Karpas-422 (cell line): Measurements from ENCODE around the gene NAGK. TPM values are rescaled to one million over a fixed set of nuclear protein-coding genes. Genes with fewer than 3 reads are reported as not detected.
"Not testable (repeated sequence)": the region's sequence is repeated elsewhere in the genome, so short reads cannot be mapped to it uniquely, and the experiment has no call there.

Experiments
- DNase-seq: peaks from one replicate; pipeline ENCODE4 v3.0.0-alpha.2; 2015
- H2AFZ ChIP-seq: fragments of 200-600 bp; sonication (generic); 2 replicates; pipeline ENCODE4 v1.6.1; 2014; ENCODE audit warnings: antibody characterized with exemption, low read length, mixed read lengths
- H3K27ac ChIP-seq: fragments of 200-600 bp; sonication (generic); 2 replicates; pipeline ENCODE4 v1.5.1; 2014; ENCODE audit warnings: mild to moderate bottlenecking, low read length, moderate library complexity
- H3K27me3 ChIP-seq: fragments of 200-600 bp; sonication (generic); 2 replicates; pipeline ENCODE4 v1.6.1; 2014; ENCODE audit warnings: low read length, mixed read lengths
- H3K36me3 ChIP-seq: fragments of 200-600 bp; sonication (generic); 2 replicates; pipeline ENCODE4 v1.6.1; 2014; ENCODE audit warnings: low read length, mixed read lengths; ENCODE audit not compliant: insufficient read depth
- H3K4me1 ChIP-seq: fragments of 200-600 bp; sonication (generic); 2 replicates; pipeline ENCODE4 v1.6.1; 2014; ENCODE audit warnings: mild to moderate bottlenecking, low read length, mixed read lengths
- H3K4me2 ChIP-seq: fragments of 200-600 bp; sonication (generic); 2 replicates; pipeline ENCODE4 v1.6.1; 2014; ENCODE audit warnings: low read length, low read depth, mild to moderate bottlenecking; ENCODE audit not compliant: poor library complexity, severe bottlenecking
- H3K4me3 ChIP-seq: fragments of 200-600 bp; sonication (generic); 2 replicates; pipeline ENCODE4 v1.5.1; 2014; ENCODE audit warnings: mild to moderate bottlenecking, antibody characterized with exemption, low read length, mixed read lengths
- H3K79me2 ChIP-seq: fragments of 200-600 bp; sonication (generic); 2 replicates; pipeline ENCODE4 v1.6.1; 2014; ENCODE audit warnings: mild to moderate bottlenecking, low read length, mixed read lengths
- H3K9ac ChIP-seq: fragments of 200-600 bp; sonication (generic); 2 replicates; pipeline ENCODE4 v1.6.0; 2014; ENCODE audit warnings: low read length
- H3K9me2 ChIP-seq: fragments of 200-600 bp; sonication (generic), shearing (Covaris generic); replicated peaks from 2 replicates; pipeline ENCODE4 v1.6.0; 2014; ENCODE audit warnings: mild to moderate bottlenecking, low read length, moderate library complexity; ENCODE audit not compliant: insufficient read depth
- H3K9me3 ChIP-seq: fragments of 300-700, 200-600 bp; sonication (generic); 2 replicates; pipeline ENCODE4 v1.6.1; 2014; ENCODE audit warnings: low read length, mixed read lengths
- H4K20me1 ChIP-seq: fragments of 200-600 bp; sonication (generic); 2 replicates; pipeline ENCODE4 v1.6.1; 2014; ENCODE audit warnings: mild to moderate bottlenecking, antibody characterized with exemption, low read length, low read depth; ENCODE audit not compliant: insufficient read depth
- total RNA-seq: library from RNA; depleted of rRNA; stranded (reverse); fragments of >200 nt; shearing (Covaris generic); gene quantifications from 2 replicates; pipeline ENCODE4 v1.2.3, GENCODE V29; 2014; ENCODE audit warnings: low replicate concordance

The NAGK gene
- total RNA-seq, 1 experiment from 2014 or later: 38.2 TPM

GRCh38 chr2:71073475-71073874 lies 5.0 kb downstream of the NAGK start:
- Histone ChIP-seq H3K4me1 (peaks cover 44% of the 10 kb centered on the region), H3K27me3 (no peaks in the 10 kb centered on the region), H3K9me3 (no peaks in the 10 kb centered on the region), H3K4me3 (no peak overlapping the region), H3K36me3 (0 out of 2 replicates have a peak, but pooled peaks cover 4% of the 10 kb centered on the region), H2AFZ (no peak overlapping the region), H3K4me2 (no peak overlapping the region), H3K9me2 (no peaks in the 10 kb centered on the region), H3K79me2 (peaks cover 30% of the 10 kb centered on the region), H4K20me1 (peaks cover 4% of the 10 kb centered on the region; the same call in 1 of the 2 replicates), H3K27ac (no peak overlapping the region), H3K9ac (no peak overlapping the region)
- no peak for DNase-seq

GRCh38 chr2:71074893-71075395 lies 6.5 kb downstream of the NAGK start:
- Histone ChIP-seq H3K9me2 (no peaks in the 10 kb centered on the region), H3K4me1 (peaks cover 31% of the 10 kb centered on the region), H3K4me2 (no peak overlapping the region), H4K20me1 (no peaks in the 10 kb centered on the region), H3K27ac (no peak overlapping the region), H3K4me3 (no peak overlapping the region), H3K36me3 (0 out of 2 replicates have a peak, but pooled peaks cover 4% of the 10 kb centered on the region), H2AFZ (no peak overlapping the region), H3K79me2 (peaks cover 17% of the 10 kb centered on the region), H3K9me3 (no peaks in the 10 kb centered on the region), H3K9ac (no peak overlapping the region), H3K27me3 (no peaks in the 10 kb centered on the region)
- DNase-seq: no peak

GRCh38 chr2:71078624-71079023 lies 10.2 kb downstream of the NAGK start:
- Histone ChIP-seq H2AFZ (no peak overlapping the region), H3K27me3 (no peaks in the 10 kb centered on the region), H3K4me3 (no peak overlapping the region), H3K4me1 (no peaks in the 10 kb centered on the region), H3K36me3 (0 out of 2 replicates have a peak, but pooled peaks cover under 1% of the 10 kb centered on the region), H3K9me2 (no peaks in the 10 kb centered on the region), H3K9ac (no peak overlapping the region), H3K27ac (no peak overlapping the region), H4K20me1 (no peaks in the 10 kb centered on the region), H3K4me2 (no peak overlapping the region), H3K9me3 (no peaks in the 10 kb centered on the region), H3K79me2 (peaks cover 4% of the 10 kb centered on the region; the same call in 1 of the 2 replicates)
- DNase-seq: no peak

- H3K9ac ChIP-seq: no peak overlapping the region
- H3K27me3 ChIP-seq: no peaks in the 10 kb centered on the region
- no peak overlapping the region for H3K4me2 ChIP-seq
- H3K79me2 ChIP-seq: no peaks in the 10 kb centered on the region
- no peaks in the 10 kb centered on the region for H3K9me3 ChIP-seq
- no peak overlapping the region for H2AFZ ChIP-seq
- no peak overlapping the region for H3K27ac ChIP-seq
- H3K4me3 ChIP-seq: no peak overlapping the region
- H3K36me3 ChIP-seq: no peaks in the 10 kb centered on the region
- H4K20me1 ChIP-seq: no peaks in the 10 kb centered on the region
- DNase-seq: peak; percentile 39
- H3K9me2 ChIP-seq: no peaks in the 10 kb centered on the region
- H3K4me1 ChIP-seq: no peaks in the 10 kb centered on the region
Observed at GRCh38 chr2:71082402-71083252, 14.2 kb downstream of the NAGK start.

GRCh38 chr2:71083297-71083696 lies 14.8 kb downstream of the NAGK start:
- not testable (repeated sequence) for H3K4me3 ChIP-seq, DNase-seq, H3K9ac ChIP-seq, H2AFZ ChIP-seq, H3K79me2 ChIP-seq, H3K9me2 ChIP-seq, H3K4me2 ChIP-seq, H3K36me3 ChIP-seq, H3K27me3 ChIP-seq, H4K20me1 ChIP-seq, H3K27ac ChIP-seq, H3K4me1 ChIP-seq, H3K9me3 ChIP-seq

GRCh38 chr2:71083752-71084312 lies 15.4 kb downstream of the NAGK start:
- not testable (repeated sequence) for H3K4me2 ChIP-seq, H3K79me2 ChIP-seq, H3K9ac ChIP-seq, H2AFZ ChIP-seq, H3K36me3 ChIP-seq, H3K27me3 ChIP-seq, H3K4me3 ChIP-seq, H3K9me3 ChIP-seq, H3K4me1 ChIP-seq, H4K20me1 ChIP-seq, H3K9me2 ChIP-seq, H3K27ac ChIP-seq
- DNase-seq: peak; percentile 21

- not testable (repeated sequence) for H2AFZ ChIP-seq, H3K36me3 ChIP-seq, H3K9ac ChIP-seq, H3K4me2 ChIP-seq, H3K4me3 ChIP-seq, DNase-seq, H3K27me3 ChIP-seq, H3K27ac ChIP-seq, H3K9me3 ChIP-seq, H3K79me2 ChIP-seq, H3K9me2 ChIP-seq, H3K4me1 ChIP-seq, H4K20me1 ChIP-seq
Observed at GRCh38 chr2:71085325-71086003, 17.0 kb downstream of the NAGK start.

GRCh38 chr2:71089475-71089874 lies 21.0 kb downstream of the NAGK start:
- H3K4me2 ChIP-seq, H3K9me2 ChIP-seq, H3K4me1 ChIP-seq, DNase-seq, H3K9ac ChIP-seq, H3K27ac ChIP-seq, H4K20me1 ChIP-seq, H3K79me2 ChIP-seq, H3K27me3 ChIP-seq, H3K36me3 ChIP-seq, H3K4me3 ChIP-seq, H3K9me3 ChIP-seq, H2AFZ ChIP-seq: not testable (repeated sequence)
